Esophagus squamous epithelium (tissue), 4 donors: ENCODE data around the gene NOC4L.

Experiments used
- POLR2A ChIP-seq, 4 donors: fragments of 450-650 bp; IDR thresholded peaks; one replicate each; pipeline ENCODE4 v1.6.1; 2017; ENCODE audit warnings: antibody characterized with exemption in 4 of 4, mild to moderate bottlenecking in 4 of 4, moderate library complexity in 3 of 4
- TF ChIP-seq, protein P1 (sequence below), 6 experiments: fragments of 450-650 bp in 4 of 6; fragments of 200-600 bp in 2 of 6; sonication (generic) in 2 of 6; IDR thresholded peaks; one replicate each; pipeline ENCODE4 v1.5.1; 2016 to 2019; ENCODE audit warnings: antibody characterized with exemption in 6 of 6, mild to moderate bottlenecking in 4 of 6, moderate library complexity in 4 of 6

DNA sequence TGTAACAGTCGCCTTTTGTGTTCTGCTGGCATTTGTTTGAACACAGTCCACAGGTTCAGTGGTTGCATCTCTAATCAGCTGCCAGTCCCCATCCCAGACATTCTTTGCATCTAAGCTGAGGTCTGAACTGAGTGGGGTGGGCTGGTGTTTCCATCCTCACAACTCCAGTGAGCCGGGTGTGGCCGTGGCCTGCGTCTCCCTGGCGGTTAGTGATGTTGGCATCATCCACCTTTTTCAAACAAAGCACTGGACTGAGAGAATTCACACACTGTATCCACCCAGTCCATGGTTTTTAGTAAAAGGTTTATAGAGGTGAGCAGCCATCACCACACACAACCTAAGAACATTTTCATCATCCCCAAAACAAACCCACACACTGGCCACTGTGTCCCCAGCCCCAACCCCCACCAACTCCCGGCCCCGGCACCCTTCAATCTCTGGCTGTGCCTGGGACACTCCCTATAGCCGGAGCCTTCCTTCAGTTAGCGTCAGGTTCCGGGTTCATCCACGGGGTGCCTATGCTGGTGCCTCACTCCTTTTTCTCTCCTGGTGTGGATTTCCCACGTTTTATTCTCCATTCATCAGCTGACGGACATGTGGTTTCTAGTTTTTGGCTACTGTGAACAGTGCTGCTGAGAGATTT is 6.7 kb upstream of the NOC4L start:
- TF ChIP-seq POLR2A (IDR thresholded peaks at IDR 0.05): no peak
- TF ChIP-seq, protein P1, sequence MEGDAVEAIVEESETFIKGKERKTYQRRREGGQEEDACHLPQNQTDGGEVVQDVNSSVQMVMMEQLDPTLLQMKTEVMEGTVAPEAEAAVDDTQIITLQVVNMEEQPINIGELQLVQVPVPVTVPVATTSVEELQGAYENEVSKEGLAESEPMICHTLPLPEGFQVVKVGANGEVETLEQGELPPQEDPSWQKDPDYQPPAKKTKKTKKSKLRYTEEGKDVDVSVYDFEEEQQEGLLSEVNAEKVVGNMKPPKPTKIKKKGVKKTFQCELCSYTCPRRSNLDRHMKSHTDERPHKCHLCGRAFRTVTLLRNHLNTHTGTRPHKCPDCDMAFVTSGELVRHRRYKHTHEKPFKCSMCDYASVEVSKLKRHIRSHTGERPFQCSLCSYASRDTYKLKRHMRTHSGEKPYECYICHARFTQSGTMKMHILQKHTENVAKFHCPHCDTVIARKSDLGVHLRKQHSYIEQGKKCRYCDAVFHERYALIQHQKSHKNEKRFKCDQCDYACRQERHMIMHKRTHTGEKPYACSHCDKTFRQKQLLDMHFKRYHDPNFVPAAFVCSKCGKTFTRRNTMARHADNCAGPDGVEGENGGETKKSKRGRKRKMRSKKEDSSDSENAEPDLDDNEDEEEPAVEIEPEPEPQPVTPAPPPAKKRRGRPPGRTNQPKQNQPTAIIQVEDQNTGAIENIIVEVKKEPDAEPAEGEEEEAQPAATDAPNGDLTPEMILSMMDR (IDR thresholded peaks at IDR 0.05): no peak
